ENCODE results near the gene RAB39A.

The RAB39A gene

DNA sequence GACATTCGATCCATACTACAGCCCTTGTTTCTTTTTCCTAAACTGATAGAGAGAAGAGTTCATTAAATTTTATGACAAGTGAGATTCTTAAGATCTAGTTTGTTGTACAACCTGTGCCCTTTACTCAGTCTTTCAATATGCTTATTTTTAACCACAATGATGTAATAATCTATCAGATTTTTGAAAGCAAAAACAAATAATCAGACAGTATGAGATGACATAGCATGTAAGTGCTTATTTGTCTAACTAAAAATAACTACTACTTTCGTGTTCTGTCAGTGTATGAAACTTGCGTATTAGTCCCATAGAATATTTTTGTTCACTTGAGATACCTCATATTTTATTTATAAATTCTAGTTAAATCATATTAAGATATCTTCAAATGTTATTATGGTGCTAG is 33.2 kb downstream of the RAB39A start:
- DNase-seq (ENCODE audit: low spot score) = peak; percentile 40
- in situ Hi-C loops (cut with MboI; ENCODE audit: low sequenced_read_pairs, unreplicated experiment) = no loop called here
- no peak for TF ChIP-seq CTCF (IDR thresholded peaks at IDR 0.05; ENCODE audit: borderline replicate concordance, control extremely low read depth, extremely low read depth, insufficient read depth, missing control alignments)

DNA sequence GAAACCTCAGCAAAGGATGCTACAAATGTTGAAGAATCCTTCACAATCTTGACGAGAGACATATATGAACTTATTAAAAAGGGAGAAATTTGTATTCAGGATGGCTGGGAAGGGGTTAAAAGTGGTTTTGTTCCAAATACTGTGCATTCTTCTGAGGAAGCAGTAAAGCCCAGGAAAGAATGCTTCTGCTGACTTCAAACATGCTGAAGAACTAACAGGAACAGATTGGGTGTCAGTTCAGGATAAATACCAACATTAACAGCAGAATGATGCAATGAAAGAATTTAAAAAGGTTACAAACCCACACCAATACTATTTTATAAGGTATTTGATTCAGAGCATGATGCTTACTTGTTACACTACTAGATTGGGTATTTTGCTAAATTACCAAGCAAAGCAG is 33.9 kb downstream of the RAB39A start:
- in situ Hi-C loops (cut with MboI; ENCODE audit: low sequenced_read_pairs, unreplicated experiment) = no loop called here
- no peak for DNase-seq (ENCODE audit: low spot score)
- TF ChIP-seq CTCF (IDR thresholded peaks at IDR 0.05; ENCODE audit: borderline replicate concordance, control extremely low read depth, extremely low read depth, insufficient read depth, missing control alignments) = no peak

DNA sequence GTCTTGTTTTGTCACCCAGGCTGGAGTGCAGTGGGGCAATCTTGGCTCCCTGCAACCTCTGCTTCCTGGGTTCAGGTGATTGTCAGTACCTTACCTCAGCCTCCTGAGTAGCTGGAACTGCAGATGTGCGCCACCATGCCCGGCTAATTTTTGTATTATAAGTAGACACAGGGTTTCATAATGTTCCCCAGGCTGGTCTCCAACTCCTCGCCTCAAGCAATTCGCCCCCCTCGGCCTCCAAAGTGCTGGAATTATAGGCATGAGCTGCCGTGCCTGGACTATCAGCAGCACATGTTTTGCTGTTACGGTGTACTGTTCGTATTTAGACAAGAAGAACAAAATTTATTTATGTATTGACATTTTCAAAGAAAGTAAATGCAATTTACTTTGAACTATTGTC is 34.8 kb downstream of the RAB39A start:
- no peak for DNase-seq (ENCODE audit: low spot score)
- in situ Hi-C loops (cut with MboI; ENCODE audit: low sequenced_read_pairs, unreplicated experiment) = no loop called here
- no peak for TF ChIP-seq CTCF (IDR thresholded peaks at IDR 0.05; ENCODE audit: borderline replicate concordance, control extremely low read depth, extremely low read depth, insufficient read depth, missing control alignments)

DNA sequence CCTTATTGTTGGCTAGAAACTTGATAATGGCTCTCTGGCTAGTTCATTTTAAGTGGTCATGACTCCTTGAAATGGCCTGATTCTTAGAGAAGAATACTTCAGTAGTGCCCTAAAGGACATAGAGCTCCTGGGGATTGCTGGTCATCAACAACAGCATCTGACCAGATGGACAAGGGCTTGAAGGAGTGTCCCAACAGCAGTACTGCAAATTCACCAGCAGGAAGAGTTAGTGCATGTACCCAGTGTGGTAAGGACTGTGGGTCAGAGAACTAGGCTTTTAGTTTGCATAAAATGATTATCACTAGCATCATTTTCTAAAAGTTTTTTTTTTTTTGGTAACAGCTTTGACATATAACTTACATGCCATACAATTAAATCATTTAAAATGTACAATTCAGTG is 41.0 kb downstream of the RAB39A start:
- no peak for DNase-seq (ENCODE audit: low spot score)
- in situ Hi-C loops (cut with MboI; ENCODE audit: low sequenced_read_pairs, unreplicated experiment) = no loop called here
- TF ChIP-seq CTCF (IDR thresholded peaks at IDR 0.05; ENCODE audit: borderline replicate concordance, control extremely low read depth, extremely low read depth, insufficient read depth, missing control alignments) = no peak

- in situ Hi-C loops (cut with MboI; ENCODE audit: low sequenced_read_pairs, unreplicated experiment) = no loop called here
- DNase-seq (ENCODE audit: low spot score) = no peak
- no peak for TF ChIP-seq CTCF (IDR thresholded peaks at IDR 0.05; ENCODE audit: borderline replicate concordance, control extremely low read depth, extremely low read depth, insufficient read depth, missing control alignments)
These were observed 41.8 kb downstream of the RAB39A start for GRCh38 chr11:107970049-107970448.

- in situ Hi-C loops (cut with MboI; ENCODE audit: low sequenced_read_pairs, unreplicated experiment) = no loop called here
- TF ChIP-seq CTCF (IDR thresholded peaks at IDR 0.05; ENCODE audit: borderline replicate concordance, control extremely low read depth, extremely low read depth, insufficient read depth, missing control alignments) = no peak
- DNase-seq (ENCODE audit: low spot score) = no peak
These were observed 45.4 kb downstream of the RAB39A start for GRCh38 chr11:107973641-107974040.
